DMS153 treated with DMSO at 0.1 percent for 48 hours (cell line): ENCODE data around the gene SNX5.
A peak's percentile ranks its signal among the peaks of the same experiment; 100 is the strongest.

ENCODE experiments used
- DNase-seq: peaks from one replicate; lab custom pipeline; 2025; ENCODE audit not compliant: unreplicated experiment; lab: John Stamatoyannopoulos, UW

The SNX5 gene

DNA sequence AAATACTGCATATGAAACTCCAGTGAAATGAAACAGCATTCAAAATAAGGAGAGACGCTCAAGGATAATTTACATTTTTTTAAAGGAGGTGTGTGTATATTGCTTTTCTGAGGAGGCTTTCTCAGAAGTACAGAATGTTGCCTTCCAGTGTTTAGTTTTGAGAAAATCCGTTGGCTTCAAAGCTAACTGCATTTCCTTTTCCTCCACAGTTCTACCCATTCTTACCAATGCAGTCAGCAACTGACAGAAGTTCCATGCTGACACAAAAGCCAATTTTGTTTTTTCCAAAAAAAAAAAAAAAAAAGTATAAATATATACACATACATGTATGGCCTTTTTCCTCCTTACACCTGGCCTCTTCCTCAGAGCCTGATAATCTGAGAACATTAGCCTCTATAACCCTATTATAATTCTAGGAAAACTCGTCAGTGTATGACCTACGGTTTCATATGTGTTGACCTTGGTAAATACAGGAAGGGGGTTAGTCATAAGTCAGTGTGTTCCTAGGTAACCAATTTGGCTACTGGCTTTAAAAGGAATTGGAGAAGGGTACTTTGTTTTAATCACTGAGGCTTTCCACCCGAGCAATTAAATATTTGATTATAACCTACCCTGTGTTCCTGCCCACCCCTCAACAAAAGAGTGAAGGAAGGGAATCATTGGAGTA lies 24.4 kb upstream of the SNX5 start:
- no peak for DNase-seq

DNA sequence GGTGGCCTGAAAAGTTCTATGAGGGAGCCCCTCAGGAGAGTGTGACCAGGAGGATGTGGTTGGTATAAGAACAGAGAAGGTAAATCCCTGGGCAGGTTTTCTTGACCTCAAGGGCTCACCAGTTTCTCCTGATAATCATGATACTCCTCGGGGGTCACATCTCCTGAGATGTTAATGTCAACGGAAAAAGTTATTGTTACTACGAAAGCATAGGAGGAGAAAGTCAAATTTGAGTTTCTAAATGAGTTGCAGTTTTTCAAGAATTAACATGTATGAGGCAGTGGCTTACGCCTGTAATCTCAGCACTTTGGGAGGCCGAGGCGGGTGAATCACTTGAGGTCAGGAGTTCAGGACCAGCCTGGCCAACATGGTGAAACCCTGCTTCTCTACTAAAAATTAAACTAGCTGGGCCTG lies 23.6 kb upstream of the SNX5 start:
- no peak for DNase-seq

DNA sequence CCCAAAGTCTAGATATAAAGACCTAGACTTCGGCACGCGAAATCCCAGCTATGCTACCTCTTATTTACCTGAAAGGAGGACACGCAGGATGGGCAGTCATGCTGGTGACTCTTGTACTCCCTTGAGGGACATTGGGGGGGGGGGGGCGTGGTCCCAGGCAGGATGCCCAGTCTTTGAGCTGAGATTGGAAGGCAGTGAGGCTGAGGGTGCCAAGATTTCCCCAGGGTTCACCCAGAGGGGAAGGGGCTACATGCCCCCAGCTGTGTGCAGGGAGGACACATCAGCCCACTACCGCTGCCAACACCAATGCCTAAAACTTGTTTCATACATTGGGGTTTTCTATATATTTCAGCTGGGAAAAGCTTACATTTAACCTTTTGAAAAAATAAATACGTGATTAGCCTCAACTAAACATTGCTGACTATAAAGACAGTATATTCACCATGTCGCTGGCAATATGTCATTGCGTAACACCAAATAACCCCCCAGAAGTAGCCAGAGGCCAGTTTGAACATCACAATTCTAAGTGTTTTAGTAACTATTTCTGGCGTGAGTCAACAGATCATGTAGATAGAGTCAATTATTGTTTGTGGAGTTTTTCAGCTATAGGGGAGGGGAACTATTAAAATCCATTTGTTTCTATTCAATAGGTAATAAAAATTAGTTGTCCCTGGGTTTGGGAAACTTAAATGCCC lies 21.8 kb upstream of the SNX5 start:
- no peak for DNase-seq

- no peak for DNase-seq
Observed at GRCh38 chr20:17987988-17988387, 19.4 kb upstream of the SNX5 start.

DNA sequence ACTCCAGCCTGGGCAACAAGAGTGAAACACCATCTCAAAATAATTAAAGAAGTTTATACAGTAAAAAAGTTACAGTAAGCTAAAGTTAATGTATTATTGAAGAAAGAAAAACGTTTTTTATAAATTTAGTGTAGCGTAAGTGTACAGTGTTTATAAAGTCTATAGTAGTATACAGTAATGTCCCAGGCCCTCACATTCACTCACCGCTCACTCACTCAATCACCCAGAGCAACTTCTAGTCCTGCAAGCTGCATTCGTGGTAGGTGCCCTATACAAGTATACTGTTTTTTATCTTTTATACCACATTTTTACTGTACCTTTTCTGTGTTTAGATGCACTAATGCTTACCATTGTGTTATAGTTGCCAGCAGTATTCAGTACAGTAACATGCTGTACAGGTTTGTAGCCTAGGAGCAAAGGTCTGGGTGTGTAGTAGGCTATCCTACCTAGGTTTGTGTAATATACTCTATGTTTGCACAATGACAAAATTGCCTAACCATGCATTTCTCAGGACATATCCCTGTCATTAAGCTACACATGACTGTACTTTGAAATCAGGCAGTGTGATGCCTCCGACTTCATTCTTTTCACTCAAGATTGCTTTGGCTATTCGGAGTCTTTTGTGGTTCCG lies 16.9 kb upstream of the SNX5 start:
- no peak for DNase-seq

DNA sequence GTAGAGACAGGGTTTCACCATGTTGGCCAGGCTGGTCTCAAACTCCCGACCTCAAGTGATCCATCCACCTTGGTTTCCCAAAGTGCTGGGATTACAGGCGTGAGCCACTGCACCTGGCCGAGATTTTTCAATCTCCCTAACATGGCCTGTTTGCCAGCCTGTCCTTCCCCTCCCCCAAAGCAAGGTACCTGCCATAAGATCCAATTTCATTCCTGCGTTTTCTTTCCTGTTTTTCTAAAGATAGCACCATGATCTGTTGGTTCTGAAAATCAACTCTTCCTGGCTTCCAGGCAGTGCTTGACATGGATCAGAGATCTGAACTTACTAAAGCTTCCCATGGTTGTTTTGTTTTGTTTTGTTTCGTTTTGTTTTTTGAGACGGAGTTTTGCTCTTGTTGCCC lies 7.7 kb upstream of the SNX5 start:
- no peak for DNase-seq

GRCh38 chr20:17972121-17972520 lies 3.5 kb upstream of the SNX5 start:
- no peak for DNase-seq

GRCh38 chr20:17971300-17972013 lies 2.9 kb upstream of the SNX5 start:
- no peak for DNase-seq

- DNase-seq: no peak
Observed at GRCh38 chr20:17969884-17970409, 1.4 kb upstream of the SNX5 start.

DNA sequence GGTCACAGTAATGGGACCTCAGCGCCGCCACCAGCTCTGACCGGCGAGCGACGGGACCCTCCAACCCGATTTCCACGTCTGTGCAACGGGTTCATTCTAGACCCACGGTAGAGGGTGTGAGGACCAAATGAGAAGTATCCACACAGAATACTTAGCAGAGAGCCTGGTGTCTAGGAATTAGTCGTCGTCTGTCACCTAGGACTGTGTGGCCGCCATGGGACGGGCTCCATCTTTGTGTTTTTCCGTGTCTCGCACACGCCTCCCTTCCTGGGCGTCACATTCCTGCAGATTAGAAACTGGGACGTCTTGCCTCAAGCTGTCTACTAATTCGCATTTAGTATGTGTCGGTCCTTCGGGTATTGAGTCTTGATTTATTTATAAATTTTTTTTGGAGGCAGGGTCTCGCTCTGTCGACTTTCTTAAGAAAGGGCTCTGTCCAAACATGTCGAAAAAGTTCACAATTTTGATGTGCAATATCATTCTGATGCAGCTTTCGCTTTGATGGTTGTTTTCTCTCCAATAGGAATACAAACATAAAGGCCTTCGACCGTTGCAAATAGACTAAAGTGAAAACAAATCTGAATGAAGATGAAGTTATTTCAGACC lies 787 bp upstream of the SNX5 start:
- peak; percentile 13 for DNase-seq

DNA sequence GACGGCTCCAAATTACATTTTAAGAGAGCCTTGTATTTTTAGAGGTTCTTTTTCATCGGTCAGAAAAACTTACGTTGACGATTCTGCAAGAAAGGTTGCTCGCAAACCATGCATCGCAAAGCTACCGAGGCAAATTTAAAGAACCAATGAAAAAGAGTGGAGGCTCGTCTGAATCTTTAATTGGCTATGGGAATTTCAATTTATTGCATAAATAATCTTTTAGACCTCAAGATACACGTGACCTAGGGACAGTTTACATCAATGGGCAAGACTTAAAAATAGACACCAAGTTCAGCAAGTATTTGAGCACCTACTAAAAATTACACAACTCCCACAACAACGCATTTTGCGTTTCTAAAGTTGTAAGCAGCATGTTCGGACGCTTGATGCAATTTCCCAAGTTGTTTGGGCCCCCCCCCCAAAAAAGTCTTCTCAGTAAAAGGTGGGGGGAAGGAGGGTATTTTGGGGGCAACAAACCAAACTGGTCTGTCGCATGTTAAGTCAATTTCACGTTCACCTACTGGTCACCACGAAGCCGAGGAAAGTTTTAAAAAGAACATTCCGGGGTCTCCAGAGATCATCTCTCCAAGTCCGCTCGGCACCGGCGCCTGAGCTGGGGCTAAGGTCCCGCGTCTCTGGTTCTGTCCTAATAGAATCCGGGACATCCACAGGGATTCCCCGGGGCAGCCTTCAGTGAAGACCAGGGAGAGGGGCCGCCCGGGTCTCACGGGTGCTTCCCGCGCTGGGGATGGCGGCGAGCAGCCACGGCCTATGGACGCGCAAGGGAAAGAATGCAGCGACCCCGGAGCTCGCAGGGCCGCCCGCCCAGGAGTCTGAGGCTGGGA lies 851 bp downstream of the SNX5 start:
- no peak for DNase-seq

DNA sequence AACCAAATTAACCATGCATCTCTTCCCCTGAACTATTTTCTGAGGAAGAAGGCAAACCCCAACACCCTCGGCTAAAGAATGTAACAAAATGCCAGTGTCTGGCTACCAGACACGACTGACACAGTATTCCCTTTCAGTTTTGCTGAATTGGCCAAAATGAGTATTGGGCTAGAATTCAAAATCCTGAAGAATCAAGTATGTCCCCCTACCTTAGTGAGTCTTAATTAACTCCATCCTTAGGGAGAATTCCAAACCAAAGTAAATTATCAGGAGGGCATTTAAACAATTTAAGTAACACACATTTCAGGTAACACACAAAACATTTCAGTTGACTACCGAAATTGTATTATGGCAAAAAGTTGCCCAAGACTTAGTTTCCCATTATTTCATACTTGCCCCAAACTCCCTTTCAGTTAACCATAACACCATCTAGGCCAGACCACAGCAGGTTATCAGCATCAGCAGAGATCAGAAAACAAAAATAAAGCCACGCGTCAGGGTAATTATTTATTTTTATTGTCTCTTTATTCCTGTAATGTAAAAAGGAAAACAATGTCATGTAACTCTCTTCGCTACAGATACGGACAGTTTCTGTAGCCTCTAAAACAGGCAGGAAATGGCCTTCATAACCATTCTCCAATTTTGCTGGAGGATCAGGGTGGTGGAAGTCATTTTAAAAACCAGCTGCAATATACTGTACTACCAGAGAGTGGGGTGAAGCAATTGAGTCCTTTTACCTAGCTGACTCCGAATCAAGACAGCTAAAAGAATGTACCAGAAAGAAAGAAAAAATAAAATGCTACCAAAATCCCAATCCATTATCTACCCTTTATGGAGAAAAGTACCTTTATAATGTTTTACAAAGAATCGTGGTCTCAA lies 1.9 kb downstream of the SNX5 start:
- no peak for DNase-seq

DNA sequence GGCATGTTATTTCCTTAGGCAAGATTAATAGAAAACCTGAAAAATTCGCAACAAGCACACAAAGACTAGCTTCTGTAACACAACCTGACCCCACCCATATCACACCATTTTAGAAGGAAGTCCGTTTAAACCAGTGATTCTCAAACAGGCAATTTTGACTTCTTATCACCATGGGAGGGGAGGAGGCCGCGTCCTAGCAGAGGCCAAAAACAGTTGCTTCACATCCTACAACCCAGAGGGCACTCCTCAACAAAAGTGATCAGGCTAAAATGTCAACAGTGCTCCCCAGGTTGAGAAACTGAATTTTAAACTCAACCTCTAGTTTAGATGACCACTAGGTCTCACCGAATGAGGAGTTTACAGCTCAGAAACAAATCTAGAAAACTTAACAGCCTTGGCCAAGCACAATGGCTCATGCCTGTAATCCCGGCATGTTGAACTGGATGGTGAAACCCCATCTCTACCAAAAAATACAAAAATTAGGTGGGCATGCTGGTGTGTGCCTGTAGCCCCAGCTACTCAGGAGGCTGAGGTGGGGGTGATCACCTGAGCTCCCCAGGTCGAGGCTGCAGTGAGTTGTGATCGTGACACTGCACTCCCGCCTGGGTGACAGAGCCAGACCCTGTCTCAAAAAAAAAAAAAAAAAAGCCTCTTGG lies 3.4 kb downstream of the SNX5 start:
- DNase-seq: no peak

DNA sequence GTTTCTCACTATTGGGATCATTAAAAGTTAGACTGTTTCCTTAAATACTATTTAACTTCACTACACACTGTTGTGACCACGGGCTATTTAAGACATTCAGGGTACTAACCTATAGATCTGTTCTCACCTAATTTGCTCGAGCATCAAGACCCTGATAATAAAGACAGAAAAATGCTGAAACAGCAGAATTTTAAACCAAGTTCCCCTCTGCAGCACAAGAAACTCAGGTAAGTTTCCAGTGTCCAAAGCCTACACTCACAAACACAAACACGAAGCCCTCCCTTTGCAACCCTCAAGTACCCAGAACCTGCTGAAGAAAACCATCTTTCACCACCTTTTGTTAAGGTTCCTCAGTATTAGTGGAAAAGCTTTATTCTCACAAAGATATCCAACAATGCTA lies 4.0 kb downstream of the SNX5 start:
- no peak for DNase-seq

- DNase-seq: no peak
Observed at GRCh38 chr20:17964073-17964472, 4.5 kb downstream of the SNX5 start.

DNA sequence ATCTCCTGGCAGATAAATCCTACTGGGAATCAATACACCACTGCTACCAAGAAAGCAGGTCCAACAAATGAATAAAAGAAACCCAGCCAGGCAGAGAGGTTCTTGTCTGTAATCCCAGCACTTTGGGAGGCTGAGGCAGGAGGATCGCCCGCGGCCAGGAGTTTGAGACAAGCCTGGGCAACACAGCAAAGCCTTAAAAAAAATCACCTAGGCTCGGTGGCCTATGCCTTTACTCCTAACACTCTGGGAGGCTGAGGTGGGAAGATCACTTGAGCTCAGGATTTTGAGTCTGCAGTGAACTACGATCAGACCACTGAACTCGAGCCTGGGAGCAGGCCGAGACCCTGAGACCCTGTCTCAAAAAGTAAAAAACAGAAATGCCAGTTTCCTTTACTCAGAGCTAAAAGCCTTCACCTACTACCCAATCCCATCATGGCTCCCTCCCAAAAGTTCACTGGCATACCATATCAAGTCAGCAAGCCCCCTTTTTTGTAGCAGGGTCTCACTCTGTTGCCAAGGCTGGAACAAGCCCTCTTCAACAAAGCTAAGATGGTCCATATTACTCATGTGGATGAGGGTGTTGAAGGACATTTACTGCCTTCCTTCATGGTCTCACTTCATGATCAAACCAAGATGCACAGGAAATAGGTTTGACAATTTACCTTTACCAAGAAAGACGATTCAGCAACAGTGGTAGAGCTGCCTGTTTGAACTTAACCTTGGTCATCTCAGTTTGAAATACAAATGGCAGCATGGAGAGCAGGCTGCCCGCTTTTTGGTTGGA lies 5.3 kb downstream of the SNX5 start:
- no peak for DNase-seq

DNA sequence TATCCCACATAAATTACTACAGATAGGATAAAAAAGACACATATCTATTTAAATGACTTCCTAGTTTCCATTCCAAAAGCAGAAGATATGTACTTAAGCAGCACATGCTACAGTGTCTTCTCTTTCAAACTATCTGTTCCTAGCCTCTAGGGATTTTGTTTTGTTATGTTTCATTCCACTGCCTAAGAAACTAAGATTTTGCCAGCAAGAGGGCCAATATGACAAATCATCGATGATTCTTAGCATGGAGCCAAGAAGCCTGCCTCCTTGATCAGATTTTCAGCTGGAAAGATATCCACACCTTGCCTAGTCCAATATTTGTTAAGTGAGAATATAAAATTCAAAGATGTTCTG lies 7.0 kb downstream of the SNX5 start:
- no peak for DNase-seq

DNA sequence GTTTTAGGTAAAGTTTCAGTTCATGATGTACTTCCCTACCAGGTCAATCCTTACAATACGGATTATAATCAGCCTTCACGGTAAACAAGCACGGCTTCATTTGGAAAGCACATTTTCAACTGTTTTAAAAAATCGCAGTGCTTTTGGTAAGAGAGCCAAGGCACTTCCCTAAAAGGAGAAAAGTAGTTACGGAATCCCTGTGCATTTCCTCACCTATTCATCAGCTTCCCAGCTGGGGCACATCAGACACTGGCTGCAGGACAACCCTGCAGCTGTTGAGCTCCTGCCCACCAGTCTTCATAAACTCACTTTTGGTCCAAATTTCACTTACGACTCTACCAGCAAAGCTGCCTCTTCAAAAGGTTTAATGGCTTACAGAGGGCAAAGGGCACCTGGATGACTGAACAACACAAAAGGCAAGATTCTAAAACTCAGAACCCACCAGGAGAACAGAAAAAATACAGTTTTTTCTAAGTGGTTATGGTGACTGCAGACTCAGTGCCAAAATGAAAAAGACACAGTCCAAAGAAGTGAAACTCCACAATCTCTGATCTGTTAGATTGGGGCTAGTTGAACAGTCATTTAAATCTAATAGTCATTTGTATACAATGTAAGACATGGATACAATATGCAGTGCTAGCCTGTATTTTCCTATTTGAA lies 7.5 kb downstream of the SNX5 start:
- no peak for DNase-seq
